H1 (cell line): Measurements from ENCODE around the gene AOAH. TPM values are rescaled to one million over a fixed set of nuclear protein-coding genes. Genes with fewer than 3 reads are reported as not detected.

ENCODE experiments used
- CTCF ChIA-PET: fragments of 300-600 bp; sonication (Branson Sonifier 250); formaldehyde crosslinking; loops from one replicate; lab custom pipeline; 2021; ENCODE audit not compliant: partially characterized antibody; lab: Charles Lee
- POLR2A ChIA-PET: fragments of 300-600 bp; sonication (Branson Sonifier 250); formaldehyde crosslinking; loops from one replicate; lab custom pipeline; 2021; ENCODE audit warnings: inconsistent platforms; ENCODE audit not compliant: partially characterized antibody; lab: Charles Lee
- DNase-seq, 2 experiments: peaks; one replicate each; pipeline versions ENCODE4 v3.0.0 to v3.0.0-alpha.2; 2010 to 2022; ENCODE audit warnings: low spot score in 2 of 2, low read depth in 1 of 2, mixed read lengths in 1 of 2
- FAIRE-seq: peaks from 2 replicates; lab custom pipeline; 2011; peaks lifted over from hg19 to GRCh38; lab: Jason Lieb, UNC
- H2AFZ ChIP-seq: 2 replicates; pipeline ENCODE4 v1.8.1; 2012; ENCODE audit warnings: low read length, inconsistent platforms
- H2AK5ac ChIP-seq: 2 replicates; pipeline ENCODE4 v1.6.1; 2013; ENCODE audit warnings: low read depth, low read length
- H2BK120ac ChIP-seq: replicated peaks from 2 replicates; pipeline ENCODE3; 2013; ENCODE audit warnings: low read depth, low read length, inconsistent platforms
- H2BK12ac ChIP-seq: 2 replicates; pipeline ENCODE4 v1.6.1; 2013; ENCODE audit warnings: low read depth, low read length
- H2BK15ac ChIP-seq: 2 replicates; pipeline ENCODE4 v1.6.1; 2013; ENCODE audit warnings: low read length
- H2BK20ac ChIP-seq: 2 replicates; pipeline ENCODE4 v1.6.1; 2013; ENCODE audit warnings: low read length
- H2BK5ac ChIP-seq: 2 replicates; pipeline ENCODE4 v1.6.1; 2013; ENCODE audit warnings: low read depth, low read length
- H3K14ac ChIP-seq: 2 replicates; pipeline ENCODE4 v1.6.1; 2013; ENCODE audit warnings: inconsistent platforms; ENCODE audit not compliant: insufficient read length
- H3K18ac ChIP-seq: 2 replicates; pipeline ENCODE4 v1.6.1; 2013; ENCODE audit warnings: low read length; ENCODE audit errors: extremely low read depth
- H3K23ac ChIP-seq: 2 replicates; pipeline ENCODE4 v1.6.1; 2013; ENCODE audit warnings: inconsistent platforms; ENCODE audit not compliant: insufficient read length
- H3K23me2 ChIP-seq: 2 replicates; pipeline ENCODE4 v1.6.1; 2013; ENCODE audit warnings: low read depth, low read length
- H3K27ac ChIP-seq: 2 replicates; pipeline ENCODE4 v1.6.1; 2011; ENCODE audit warnings: low read depth, low read length, inconsistent platforms
- H3K27me3 ChIP-seq, 4 experiments: replicated peaks in 1 of 4; 1 replicate in 1 of 4; 2 replicates in 3 of 4; pipeline versions ENCODE4 v1.6.1 to v1.8.1; 2011 to 2013; ENCODE audit warnings: low read length in 3 of 4, mild to moderate bottlenecking in 3 of 4, inconsistent platforms in 2 of 4, mixed read lengths in 2 of 4, moderate library complexity in 1 of 4; ENCODE audit not compliant: control insufficient read depth in 3 of 4, insufficient read depth in 3 of 4; ENCODE audit errors: extremely low read depth in 1 of 4
- H3K36me3 ChIP-seq, 4 experiments: 2 replicates each; pipeline versions ENCODE4 v1.6.1 to v1.8.1; 2011 to 2013; ENCODE audit warnings: mild to moderate bottlenecking in 4 of 4, low read length in 3 of 4, moderate library complexity in 2 of 4, control low read depth in 1 of 4, inconsistent platforms in 1 of 4; ENCODE audit not compliant: insufficient read depth in 4 of 4, control insufficient read depth in 2 of 4
- H3K4ac ChIP-seq: replicated peaks from 2 replicates; pipeline ENCODE3; 2013; ENCODE audit warnings: low read length, low read depth, mixed read lengths, inconsistent platforms; ENCODE audit not compliant: insufficient read length
- H3K4me1 ChIP-seq, 4 experiments: replicated peaks in 1 of 4; 1 replicate in 1 of 4; 2 replicates in 3 of 4; pipeline versions ENCODE4 v1.6.1 to v1.8.1; 2011 to 2013; ENCODE audit warnings: low read length in 3 of 4, inconsistent platforms in 2 of 4, mixed read lengths in 1 of 4; ENCODE audit not compliant: insufficient read depth in 4 of 4, control insufficient read depth in 3 of 4
- H3K4me2 ChIP-seq, 2 experiments: 2 replicates each; pipeline versions ENCODE4 v1.6.1 to v1.8.1; 2011 to 2013; ENCODE audit warnings: low read depth in 2 of 2, low read length in 2 of 2, control low read depth in 1 of 2, inconsistent platforms in 1 of 2, mild to moderate bottlenecking in 1 of 2; ENCODE audit not compliant: insufficient read depth in 1 of 2
- H3K4me3 ChIP-seq, 4 experiments: fragments of 200-600, 300-600 bp in 1 of 4; sonication (generic), shearing (Covaris generic), sonication (Bioruptor Twin) in 1 of 4; 2 replicates each; pipeline versions ENCODE4 v1.5.1 to v1.8.1; 2011 to 2016; ENCODE audit warnings: low read length in 4 of 4, low read depth in 3 of 4, control low read depth in 2 of 4, inconsistent platforms in 2 of 4, mild to moderate bottlenecking in 2 of 4, mixed read lengths in 1 of 4, moderate library complexity in 1 of 4; ENCODE audit not compliant: insufficient read depth in 2 of 4; ENCODE audit errors: extremely low read depth in 1 of 4
- H3K56ac ChIP-seq: replicated peaks from 2 replicates; pipeline ENCODE3; 2013; ENCODE audit warnings: low read depth, mild to moderate bottlenecking, mixed read lengths, low read length, inconsistent platforms; ENCODE audit not compliant: insufficient read length
- H3K79me1 ChIP-seq: 2 replicates; pipeline ENCODE4 v1.6.1; 2013; ENCODE audit warnings: low read depth, low read length, control low read depth
- H3K79me2 ChIP-seq, 2 experiments: 2 replicates each; pipeline versions ENCODE4 v1.6.1 to v1.8.1; 2012 to 2013; ENCODE audit warnings: low read length in 2 of 2, mild to moderate bottlenecking in 2 of 2, inconsistent platforms in 1 of 2; ENCODE audit not compliant: insufficient read depth in 2 of 2, control insufficient read depth in 1 of 2
- H3K9ac ChIP-seq, 4 experiments: replicated peaks in 1 of 4; 1 replicate in 1 of 4; 2 replicates in 3 of 4; pipeline versions ENCODE4 v1.6.1 to v1.8.1; 2011 to 2013; ENCODE audit warnings: low read depth in 3 of 4, low read length in 3 of 4, control low read depth in 2 of 4, mild to moderate bottlenecking in 2 of 4, moderate library complexity in 2 of 4, inconsistent platforms in 1 of 4; ENCODE audit errors: extremely low read depth in 1 of 4
- H3K9me3 ChIP-seq, 2 experiments: 2 replicates each; pipeline versions ENCODE4 v1.6.1 to v1.8.1; 2012 to 2013; ENCODE audit warnings: mild to moderate bottlenecking in 2 of 2, moderate library complexity in 2 of 2, control low read depth in 1 of 2, inconsistent platforms in 1 of 2, low read depth in 1 of 2, low read length in 1 of 2, mixed read lengths in 1 of 2; ENCODE audit not compliant: insufficient read depth in 2 of 2
- H4K20me1 ChIP-seq, 2 experiments: replicated peaks in 1 of 2; 2 replicates each; pipeline versions ENCODE3 to v1.8.1; 2011 to 2013; ENCODE audit warnings: inconsistent platforms in 2 of 2, low read length in 2 of 2, mild to moderate bottlenecking in 1 of 2; ENCODE audit not compliant: insufficient read depth in 2 of 2, control insufficient read depth in 1 of 2
- H4K5ac ChIP-seq: 2 replicates; pipeline ENCODE4 v1.6.1; 2013; ENCODE audit warnings: low read length, low read depth, mixed read lengths, inconsistent platforms; ENCODE audit not compliant: insufficient read length
- H4K8ac ChIP-seq: 2 replicates; pipeline ENCODE4 v1.8.0; 2013; ENCODE audit warnings: mild to moderate bottlenecking, moderate library complexity, low read length, inconsistent platforms; ENCODE audit not compliant: insufficient read depth; ENCODE audit errors: extremely low read depth
- H4K91ac ChIP-seq: replicated peaks from 2 replicates; pipeline ENCODE3; 2013; ENCODE audit warnings: low read length, mixed read lengths, inconsistent platforms; ENCODE audit not compliant: insufficient read length
- EP300 ChIP-seq, 2 experiments: IDR thresholded peaks; 1 replicate in 1 of 2; 2 replicates in 1 of 2; pipeline ENCODE4 v1.6.1; 2011 to 2012; ENCODE audit warnings: low read depth in 2 of 2, low read length in 2 of 2, mild to moderate bottlenecking in 2 of 2, borderline replicate concordance in 1 of 2, inconsistent platforms in 1 of 2, moderate library complexity in 1 of 2
- RNF2 ChIP-seq: fragments of 200-900, 300-1000 bp; sonication (generic); IDR thresholded peaks from 2 replicates; pipeline ENCODE4 v1.7.1; 2016; ENCODE audit warnings: borderline replicate concordance, low read depth, mild to moderate bottlenecking, antibody characterized with exemption, low read length; ENCODE audit not compliant: poor library complexity, severe bottlenecking; ENCODE audit errors: missing control alignments
- WGBS, 2 experiments: shearing (Covaris generic) in 1 of 2; methylation state at CpG; one replicate each; pipeline versions ENCODE4 v1.1.6 to v1.1.7; 2013 to 2015; ENCODE audit warnings: low lambda C conversion rate in 2 of 2, mixed read lengths in 2 of 2, inconsistent platforms in 1 of 2, low coverage in 1 of 2, missing lambda C conversion rate in 1 of 2; ENCODE audit not compliant: insufficient replicate concordance in 2 of 2, insufficient coverage in 1 of 2, insufficient read length in 1 of 2; ENCODE audit errors: extremely low coverage in 1 of 2, missing lambda C conversion rate in 1 of 2; 5-methylcytosine and 5-hydroxymethylcytosine counted together
- polyA plus RNA-seq, 7 experiments: library from polyadenylated mRNA; depleted of rRNA in 3 of 7; stranded (reverse) in 5 of 7; unstranded in 2 of 7; fragments of >200 nt in 5 of 7; fragments of 200-250 nt in 2 of 7; gene quantifications; 1 replicate in 5 of 7; 2 replicates in 1 of 7; 4 replicates in 1 of 7; pipeline versions ENCODE4 v1.2.1 to v1.2.3, GENCODE V29; 2011 to 2013; ENCODE audit warnings: missing spikeins in 2 of 7, mixed read lengths in 2 of 7
- total RNA-seq: library from RNA; stranded (reverse); fragmentation: NEBNext Ultra II Directional; extraction: Animal tissue kit (Norgen Biotek cat#: 25700); gene quantifications from 2 replicates; pipeline ENCODE4 v1.2.1, GENCODE V29; 2021
- TF ChIP-seq, protein P1 (sequence below): IDR thresholded peaks from 2 replicates; pipeline ENCODE4 v1.6.1; 2012; ENCODE audit warnings: low read length, inconsistent platforms

The AOAH gene
- total and polyA plus RNA-seq, 2 of the 8 experiments (the other 6 are each of a cell fraction or from before 2014, with no cell fraction given) = 0.08 TPM; not detected in 1

DNA sequence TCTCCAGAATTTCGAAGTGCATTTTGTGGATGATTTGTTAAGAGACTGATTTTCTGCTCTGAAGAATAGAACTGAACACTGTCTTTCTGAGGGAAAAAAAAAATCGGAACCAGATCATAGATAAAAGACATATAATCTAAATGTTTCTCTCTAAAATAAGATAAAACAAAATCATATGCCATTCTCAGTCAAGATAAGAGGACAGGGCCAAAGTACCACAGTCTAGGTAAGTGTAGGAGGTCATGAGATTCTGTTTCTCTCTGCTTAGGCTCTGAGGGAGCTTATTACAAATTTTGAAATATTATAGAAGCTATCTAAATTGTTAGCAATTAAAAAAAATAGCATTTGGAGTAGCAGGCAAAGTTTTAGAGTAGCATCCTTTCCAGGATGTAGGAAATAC is 702 bp upstream of the AOAH start:
- H2BK15ac ChIP-seq = no peak overlapping the region
- no peak overlapping the region for H2AFZ ChIP-seq
- no peak overlapping the region for H2AK5ac ChIP-seq
- H3K4me3 ChIP-seq = no peak overlapping the region
- no peak overlapping the region for H4K91ac ChIP-seq
- H2BK120ac ChIP-seq = no peak overlapping the region
- H4K8ac ChIP-seq = no peak overlapping the region
- H4K5ac ChIP-seq = no peak overlapping the region
- no peak overlapping the region for H3K18ac ChIP-seq
- H3K9me3 ChIP-seq = no peaks in the 10 kb centered on the region
- FAIRE-seq (no peak), DNase-seq (no peak)
- H3K4ac ChIP-seq = no peak overlapping the region
- no peaks in the 10 kb centered on the region for H3K36me3 ChIP-seq
- no peak overlapping the region for H3K23ac ChIP-seq
- H2BK5ac ChIP-seq = no peak overlapping the region
- no peaks in the 10 kb centered on the region for H3K4me1 ChIP-seq
- POLR2A ChIA-PET = no interaction called here
- no peak overlapping the region for H3K56ac ChIP-seq
- H4K20me1 ChIP-seq = no peaks in the 10 kb centered on the region
- H3K23me2 ChIP-seq = no peaks in the 10 kb centered on the region
- no peak overlapping the region for H3K9ac ChIP-seq
- no peaks in the 10 kb centered on the region; the same call in 1 of the 2 replicates for H3K79me1 ChIP-seq
- H3K4me2 ChIP-seq = no peak overlapping the region
- CTCF ChIA-PET = no interaction called here
- H3K79me2 ChIP-seq = no peaks in the 10 kb centered on the region
- no peaks in the 10 kb centered on the region for H3K27me3 ChIP-seq
- no peak for TF ChIP-seq RNF2
- TF ChIP-seq, protein P1, sequence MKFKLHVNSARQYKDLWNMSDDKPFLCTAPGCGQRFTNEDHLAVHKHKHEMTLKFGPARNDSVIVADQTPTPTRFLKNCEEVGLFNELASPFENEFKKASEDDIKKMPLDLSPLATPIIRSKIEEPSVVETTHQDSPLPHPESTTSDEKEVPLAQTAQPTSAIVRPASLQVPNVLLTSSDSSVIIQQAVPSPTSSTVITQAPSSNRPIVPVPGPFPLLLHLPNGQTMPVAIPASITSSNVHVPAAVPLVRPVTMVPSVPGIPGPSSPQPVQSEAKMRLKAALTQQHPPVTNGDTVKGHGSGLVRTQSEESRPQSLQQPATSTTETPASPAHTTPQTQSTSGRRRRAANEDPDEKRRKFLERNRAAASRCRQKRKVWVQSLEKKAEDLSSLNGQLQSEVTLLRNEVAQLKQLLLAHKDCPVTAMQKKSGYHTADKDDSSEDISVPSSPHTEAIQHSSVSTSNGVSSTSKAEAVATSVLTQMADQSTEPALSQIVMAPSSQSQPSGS = no peak
- TF ChIP-seq EP300 (IDR thresholded peaks at IDR 0.05; ENCODE audit: borderline replicate concordance in 1 of 2, low read depth in 2 of 2, low read length in 2 of 2) = no peak
- no peak overlapping the region for H2BK12ac ChIP-seq
- H3K14ac ChIP-seq = no peak overlapping the region
- no peak overlapping the region for H2BK20ac ChIP-seq
- WGBS, 2 experiments = 83% methylated on average over 2 of the region's 2 CpGs; no CpG with 5 or more reads in 1 of the 2 experiments
- H3K27ac ChIP-seq = no peak overlapping the region
